CD4-positive, alpha-beta T cell treated with Interleukin-1 beta for 1 hour (primary cell): ENCODE measurements around the gene HACD3.
A peak's percentile ranks its signal among the peaks of the same experiment; 100 is the strongest.
"Not testable (repeated sequence)": the region's sequence is repeated elsewhere in the genome, so short reads cannot be mapped to it uniquely, and the experiment has no call there.

Experiments used
- DNase-seq, 2 donors: peaks; one replicate each; pipeline ENCODE4 v3.0.0-alpha.2; 2020 to 2022

HACD3 gene

DNA sequence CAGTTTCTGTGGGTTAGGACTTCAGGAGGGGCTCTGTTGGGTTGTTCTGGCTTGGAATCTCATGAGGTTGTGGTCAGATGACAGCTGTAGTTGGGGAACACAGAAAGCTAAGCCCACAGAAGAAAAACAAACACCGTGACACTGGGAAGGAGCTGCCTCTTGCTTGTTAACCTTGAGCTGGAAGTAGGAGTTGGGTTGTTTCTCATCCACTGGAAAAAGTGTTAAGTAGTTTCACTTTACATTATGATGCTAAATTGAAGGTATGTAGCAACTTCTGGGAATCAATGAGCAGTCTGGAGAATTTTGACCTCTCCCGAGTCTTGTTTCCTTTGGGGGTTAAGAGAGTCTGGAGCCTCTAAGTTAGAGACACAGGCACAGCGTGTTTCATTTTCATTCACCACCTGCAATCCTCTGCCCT is 20.4 kb downstream of the HACD3 start:
- no peak for DNase-seq

DNA sequence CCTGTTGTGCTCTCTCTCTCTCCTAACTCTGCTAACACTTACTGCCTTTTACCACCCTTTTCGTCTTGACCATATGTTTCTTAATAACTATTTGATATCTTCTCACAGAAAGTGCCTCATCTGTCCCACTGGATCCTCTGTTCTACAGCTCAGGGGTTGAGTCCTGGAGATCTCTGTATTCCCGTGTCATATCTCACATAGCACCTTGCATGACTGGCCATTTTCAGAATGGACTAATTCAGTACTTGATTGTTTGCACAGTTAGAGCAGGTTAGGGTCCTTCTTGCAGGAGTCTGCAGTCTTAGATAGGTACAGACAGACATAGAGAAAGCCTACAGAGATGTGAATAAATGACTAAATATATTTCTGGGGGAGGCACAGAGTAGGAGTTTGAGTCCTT is 20.9 kb downstream of the HACD3 start:
- DNase-seq = no peak

DNA sequence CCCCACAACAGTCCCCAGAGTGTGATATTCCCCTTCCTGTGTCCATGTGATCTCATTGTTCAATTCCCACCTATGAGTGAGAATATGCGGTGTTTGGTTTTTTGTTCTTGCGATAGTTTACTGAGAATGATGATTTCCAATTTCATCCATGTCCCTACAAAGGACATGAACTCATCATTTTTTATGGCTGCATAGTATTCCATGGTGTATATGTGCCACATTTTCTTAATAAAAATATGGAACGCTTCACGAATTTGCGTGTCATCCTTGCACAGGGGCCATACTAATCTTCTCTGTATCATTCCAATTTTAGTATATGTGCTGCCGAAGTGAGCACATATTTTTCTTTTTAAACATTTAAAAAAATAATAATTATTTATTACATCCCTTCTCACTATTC is 22.6 kb downstream of the HACD3 start:
- DNase-seq = not testable (repeated sequence)

DNA sequence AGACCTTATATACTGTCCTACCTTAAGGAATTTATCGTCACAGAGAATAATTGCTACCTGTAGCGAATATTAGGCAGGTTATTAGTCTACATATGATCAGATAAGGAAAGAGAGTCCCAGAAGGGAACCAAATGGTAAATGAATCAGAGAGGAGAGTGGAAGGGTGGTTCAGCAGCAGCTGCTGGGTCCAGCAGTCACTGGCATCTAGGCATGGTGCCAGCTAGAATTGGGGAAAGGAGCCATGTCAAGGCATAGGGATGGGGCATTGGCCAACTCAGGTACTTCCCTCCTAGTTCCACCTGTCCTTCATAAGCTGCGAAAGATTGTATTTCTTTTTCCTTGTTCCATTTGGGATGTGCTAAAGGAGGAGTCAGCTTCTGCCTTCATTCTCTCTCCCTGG is 23.4 kb downstream of the HACD3 start:
- DNase-seq = no peak

DNA sequence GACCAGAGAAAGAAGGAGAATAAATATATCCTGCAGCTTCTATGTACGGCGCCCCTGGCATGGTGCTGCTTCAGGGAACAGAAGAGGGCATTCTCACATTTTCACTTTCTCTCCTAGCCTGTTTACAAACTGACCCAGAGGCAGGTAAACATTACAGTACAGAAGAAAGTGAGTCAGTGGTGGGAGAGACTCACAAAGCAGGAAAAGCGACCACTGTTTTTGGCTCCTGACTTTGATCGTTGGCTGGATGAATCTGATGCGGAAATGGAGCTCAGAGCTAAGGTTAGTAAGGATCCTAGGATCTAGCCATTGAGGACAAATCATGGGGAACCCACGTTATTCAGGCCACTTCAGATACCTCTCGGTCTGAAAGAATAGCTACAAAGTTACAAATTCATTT is 26.4 kb downstream of the HACD3 start:
- DNase-seq = no peak

DNA sequence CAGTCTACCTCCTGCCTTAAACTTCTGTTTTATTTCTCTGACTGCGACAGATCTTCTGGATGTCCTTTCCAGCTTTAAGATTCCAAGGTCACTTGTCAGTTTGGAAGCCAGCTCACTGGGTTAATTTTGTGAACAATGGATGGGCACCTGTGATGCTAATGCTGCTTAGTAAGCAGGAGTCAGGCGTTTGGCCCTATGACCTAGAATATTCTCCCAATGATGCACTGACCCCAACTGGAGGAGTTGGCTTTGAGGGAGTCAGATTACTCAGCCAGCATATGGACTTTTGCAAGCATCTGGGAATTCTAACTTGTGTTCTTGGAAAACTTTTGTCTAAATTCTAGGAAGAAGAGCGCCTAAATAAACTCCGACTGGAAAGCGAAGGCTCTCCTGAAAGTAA is 28.1 kb downstream of the HACD3 start:
- DNase-seq = no peak

DNA sequence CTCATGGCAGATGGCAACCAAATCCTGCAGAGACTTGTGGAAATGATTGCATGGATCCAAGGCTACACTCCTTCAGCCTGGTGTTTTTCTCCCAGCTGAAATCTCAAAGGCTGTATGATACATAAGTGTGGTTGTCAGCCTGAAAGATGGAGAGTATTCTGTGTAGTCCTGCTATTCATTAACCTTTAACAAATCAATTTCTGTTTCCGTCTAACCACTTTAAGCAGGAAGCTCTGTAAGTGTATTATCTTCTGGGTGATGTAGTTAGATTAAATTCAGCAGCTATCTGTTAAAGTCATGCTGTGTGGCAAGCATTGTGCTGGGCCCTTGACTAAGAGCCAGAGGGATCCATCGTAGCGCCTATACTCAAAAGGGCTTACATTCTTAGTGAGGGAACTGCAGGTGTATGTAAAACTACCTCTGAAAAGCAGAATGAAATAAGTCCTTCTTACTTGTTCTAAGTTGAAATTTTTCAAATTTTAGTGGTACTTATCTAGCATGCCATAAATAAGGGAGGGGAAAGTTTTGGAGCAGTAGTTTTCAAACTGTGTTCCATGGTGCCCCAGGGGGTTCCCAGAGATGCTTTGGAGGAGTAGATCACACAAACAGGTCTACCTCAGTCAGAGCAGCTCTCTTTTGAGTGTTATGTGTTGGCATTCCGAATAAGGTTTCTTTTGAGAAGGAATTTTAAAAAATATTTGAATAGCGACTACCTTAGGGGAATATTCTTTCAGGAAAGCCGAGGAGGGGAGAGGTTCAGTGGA is 28.9 kb downstream of the HACD3 start:
- no peak for DNase-seq

DNA sequence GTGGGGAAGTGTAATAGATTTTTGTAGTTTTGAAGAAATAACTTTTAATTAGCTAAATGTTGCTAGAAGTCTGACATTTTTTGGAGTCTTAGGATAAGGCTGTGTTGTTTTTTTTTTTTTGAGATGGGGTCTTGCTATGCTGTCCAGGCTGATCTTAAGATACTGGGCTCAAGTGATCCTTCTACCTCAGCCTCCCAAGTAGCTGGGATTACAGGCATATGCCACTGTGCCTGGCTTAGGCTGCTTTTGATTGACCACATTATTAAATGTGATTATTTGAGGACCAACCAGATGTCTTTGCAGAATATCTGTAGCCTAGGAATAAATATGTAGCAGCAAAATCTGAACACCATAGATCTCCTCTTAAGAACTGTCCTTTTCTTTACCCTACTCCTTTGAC is 29.7 kb downstream of the HACD3 start:
- DNase-seq = no peak

DNA sequence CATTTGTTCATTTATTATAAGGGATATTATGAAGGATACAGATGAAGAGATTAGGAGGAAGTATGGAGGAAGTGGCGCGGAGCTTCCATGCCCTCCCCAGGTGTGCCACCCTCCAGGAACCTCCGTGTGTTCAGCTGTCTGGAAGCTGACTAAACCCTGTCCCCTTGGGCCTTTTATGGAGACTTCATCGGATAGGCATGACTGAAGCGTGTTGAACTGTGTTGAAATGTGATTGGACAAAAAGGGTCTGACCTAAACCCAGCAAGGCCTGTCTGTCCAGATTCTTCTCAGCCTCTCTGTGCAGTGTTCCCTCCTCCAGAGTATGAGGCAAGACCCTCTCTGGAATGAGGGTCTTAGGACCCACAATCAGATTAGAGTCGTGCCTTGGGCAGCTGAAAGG is 31.7 kb downstream of the HACD3 start:
- DNase-seq = no peak

DNA sequence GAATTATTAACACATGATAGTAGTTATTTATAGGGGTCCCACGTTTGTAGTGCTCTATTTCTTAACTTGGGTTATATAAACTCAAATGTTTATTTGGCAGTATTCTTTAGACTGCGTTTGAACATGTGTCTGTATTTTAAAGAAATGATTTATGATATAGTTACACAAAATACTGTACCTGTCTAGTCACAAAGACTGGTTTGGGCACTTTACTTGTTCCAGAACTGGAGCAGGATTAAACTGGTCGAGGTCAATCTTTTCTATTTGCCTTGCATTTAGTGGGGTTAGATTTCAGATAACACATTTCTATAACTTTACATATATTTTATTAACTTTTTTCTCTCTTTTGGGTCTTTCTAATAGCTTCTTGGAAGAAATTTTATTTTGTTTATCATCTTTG is 39.5 kb downstream of the HACD3 start:
- no peak for DNase-seq

DNA sequence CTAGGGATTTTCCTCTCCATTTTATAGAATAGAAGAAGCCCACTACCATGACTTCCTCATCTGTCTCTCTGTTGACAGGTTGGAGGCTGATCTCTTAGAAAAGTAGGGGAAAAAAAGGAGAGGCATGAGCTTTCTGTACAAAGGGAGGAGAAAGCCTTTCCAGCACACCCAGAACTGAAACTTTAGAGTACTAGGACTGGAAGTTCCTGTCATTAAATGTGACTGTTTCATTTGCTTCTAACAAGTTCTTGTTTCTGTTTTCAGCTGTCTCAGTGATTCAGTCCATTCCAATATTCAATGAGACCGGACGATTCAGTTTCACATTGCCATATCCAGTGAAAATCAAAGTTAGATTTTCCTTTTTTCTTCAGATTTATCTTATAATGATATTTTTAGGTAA is 41.7 kb downstream of the HACD3 start:
- no peak for DNase-seq

DNA sequence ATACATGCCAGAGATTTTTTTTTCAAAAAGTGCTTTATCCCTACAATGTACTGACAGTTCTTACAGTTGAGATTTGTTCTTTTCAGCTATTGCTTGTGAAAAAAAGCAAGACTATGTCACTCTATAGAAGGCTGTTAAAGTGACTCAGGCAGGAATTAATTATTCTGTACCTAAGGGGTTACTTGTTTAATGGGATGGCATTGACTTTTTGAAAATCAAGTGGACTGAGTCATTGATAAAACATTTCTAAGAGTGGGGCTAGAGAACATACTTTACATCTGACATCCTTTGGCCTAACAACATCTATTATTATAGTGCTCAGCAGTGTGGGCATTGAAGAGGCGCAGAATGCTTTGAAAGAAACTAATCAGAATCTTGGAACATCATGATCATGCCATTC is 46.4 kb downstream of the HACD3 start:
- no peak for DNase-seq

DNA sequence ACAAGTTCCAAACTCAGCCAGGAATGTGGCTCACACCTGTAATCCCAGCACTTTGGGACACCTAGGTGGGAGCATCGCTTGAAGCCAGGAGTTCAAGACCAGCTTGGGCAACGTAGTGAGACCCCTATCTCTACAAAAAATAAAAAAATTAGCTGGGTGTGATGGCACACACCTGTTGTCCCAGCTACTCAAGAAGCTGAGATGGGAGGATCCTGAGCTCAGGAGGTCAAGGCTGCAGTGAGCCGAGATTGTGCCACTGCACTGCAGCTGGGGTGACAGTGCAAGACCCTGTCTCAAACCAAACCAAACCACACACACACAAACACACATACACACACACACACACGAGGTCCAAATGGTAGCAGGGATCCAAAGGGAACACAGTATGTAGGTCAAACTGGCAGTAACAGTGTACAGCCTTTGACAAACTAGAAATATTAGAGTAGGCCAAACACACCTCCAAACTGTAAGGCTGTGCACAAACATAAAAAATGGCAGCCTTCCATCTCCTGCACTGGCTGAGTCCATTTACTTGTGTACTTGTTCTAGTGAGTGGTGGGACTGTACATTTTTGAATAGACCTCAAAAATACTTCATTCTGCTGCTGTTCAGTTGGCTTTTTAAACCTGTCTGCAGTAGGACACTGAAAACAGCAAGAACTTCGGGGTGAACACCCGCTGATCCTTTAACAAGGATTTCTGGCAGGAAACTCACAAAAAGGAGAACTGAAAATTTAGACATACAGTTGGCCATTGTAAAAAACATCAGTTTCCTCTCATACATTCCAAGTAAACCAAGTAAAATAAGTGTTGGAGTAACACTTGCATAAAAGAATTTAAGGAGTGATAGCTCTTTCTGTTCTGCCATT is 47.1 kb downstream of the HACD3 start:
- DNase-seq = no peak

DNA sequence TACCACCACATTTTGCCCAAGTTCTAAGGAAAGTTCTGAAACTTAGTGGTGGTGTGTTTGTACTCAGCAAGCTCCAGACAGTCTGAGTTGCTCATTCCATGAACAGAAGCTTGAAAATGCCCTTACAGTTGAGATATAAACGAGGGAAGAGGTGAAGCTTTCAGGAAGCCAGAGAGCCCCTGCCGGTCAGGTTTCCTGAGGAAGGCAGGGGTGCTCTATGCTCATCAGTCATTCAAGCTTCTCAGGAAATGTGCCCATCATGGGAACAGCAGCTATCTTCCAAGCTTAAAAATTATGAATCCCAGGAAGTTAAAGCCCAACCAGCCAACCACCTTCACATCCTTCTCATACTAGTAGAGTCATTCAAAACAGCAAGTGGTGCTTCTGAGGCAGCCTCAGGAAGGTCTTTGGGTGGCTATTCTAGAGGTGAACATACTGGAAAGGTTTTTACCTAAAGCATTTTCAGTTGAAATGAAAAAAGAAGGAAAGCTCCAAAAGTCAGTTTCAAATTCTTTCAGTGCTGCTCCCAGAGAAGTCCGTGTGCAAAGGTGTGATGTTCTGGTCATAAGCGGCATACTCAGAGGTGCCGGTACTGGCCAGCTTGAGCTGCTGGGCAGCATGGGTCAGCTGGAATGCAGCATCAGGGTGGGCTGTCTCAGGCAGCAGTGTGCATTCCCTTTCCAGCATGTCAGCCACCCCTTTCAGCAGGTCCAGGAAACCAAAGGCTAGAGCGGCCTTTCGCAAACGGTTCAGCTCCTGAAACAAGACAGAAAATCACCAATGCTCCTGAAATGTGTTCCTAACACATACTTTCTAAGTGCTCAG is 48.9 kb downstream of the HACD3 start:
- DNase-seq = no peak

DNA sequence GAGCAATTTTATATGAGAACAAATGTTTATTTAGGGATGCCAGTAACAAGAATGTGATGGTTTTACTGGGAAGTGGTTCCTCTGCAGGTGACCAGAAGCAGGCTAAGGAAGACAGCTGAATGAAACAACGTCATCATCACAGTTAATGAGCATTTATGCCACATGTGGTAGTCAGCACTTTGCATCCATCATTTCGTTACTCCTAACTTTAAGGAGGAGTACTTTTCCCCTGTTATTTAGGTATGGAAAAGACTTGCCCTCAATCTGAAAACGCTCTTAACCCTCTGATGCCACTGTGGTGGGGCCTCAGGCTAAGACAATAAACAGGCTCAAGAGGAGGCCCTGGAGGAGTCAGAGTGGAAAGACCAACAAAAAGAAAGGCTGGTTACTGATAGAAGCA is 49.5 kb downstream of the HACD3 start:
- DNase-seq = no peak

DNA sequence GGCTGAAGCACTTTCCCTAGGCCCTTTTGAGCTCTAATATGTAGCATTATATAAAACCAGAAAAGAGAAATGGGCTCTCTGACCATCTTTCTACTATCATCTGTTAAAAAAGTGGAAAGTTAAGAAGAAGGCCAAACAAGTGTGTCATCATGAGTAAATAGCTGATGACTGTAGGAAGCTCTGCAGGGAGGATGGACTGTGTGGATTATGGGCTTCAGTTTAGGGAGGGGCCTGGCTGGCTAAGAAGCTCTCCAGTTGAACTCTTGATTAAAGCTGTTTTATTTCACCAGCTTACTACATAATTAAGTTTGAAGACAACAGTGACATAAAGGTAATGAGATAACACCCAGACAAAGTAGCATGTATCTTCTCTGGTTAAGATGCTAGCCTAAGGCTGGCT is 50.0 kb downstream of the HACD3 start:
- no peak for DNase-seq

DNA sequence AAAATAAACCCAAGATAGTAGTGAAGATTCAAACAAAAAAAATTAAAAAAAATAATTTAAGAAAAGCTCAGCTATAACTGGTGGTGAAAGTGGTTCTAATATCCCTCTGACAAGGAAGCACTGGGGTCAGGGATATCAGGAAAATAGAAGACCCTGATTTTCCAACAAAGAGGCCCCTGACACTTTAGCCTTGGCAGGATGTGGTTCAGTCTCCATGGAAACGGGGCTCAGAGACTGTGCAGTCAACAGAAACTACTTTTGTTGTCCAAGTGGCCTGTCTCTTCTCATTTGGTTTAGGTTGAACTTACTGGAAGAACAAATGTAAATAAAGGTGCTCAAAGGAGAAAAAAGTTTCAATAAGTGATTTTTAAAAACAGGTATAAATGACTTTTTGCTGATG is 53.4 kb downstream of the HACD3 start:
- peak; percentile 58 to 74 for DNase-seq

DNA sequence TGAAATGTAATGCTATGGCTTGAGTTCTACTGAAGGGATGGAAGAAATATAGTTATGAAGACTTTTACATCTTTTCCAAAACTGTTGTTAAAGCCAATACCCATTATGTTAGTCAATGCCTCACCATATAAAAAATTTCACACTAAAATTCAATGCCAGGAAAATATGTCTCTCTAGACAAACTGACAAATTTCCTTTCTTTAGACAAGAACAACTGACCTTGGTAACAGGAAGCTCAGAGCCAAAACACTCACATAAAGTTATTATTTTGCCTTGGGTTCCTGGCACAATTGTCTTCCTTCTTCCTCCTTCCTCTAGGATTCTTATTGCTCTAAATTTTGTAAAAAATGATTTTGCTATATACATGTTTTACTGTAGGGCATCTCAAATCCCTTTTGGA is 54.0 kb downstream of the HACD3 start:
- no peak for DNase-seq

DNA sequence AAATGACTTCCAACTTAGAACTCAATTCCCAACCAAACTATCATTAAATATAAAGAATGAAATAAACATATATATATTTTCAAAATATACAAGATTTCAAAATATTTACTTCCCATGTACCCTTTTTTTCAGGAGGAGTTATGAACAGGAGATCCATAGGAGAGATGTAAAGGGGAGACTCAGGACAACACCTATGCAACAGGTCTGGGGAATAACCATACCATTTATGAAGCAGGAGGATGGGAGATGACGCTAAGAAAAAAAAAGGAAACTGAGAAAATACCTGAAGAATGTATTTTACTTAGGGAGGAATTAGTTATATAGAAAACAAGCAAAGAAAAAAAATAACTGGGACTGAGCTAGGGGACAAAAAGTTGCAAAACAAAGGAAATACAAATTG is 56.8 kb downstream of the HACD3 start:
- no peak for DNase-seq

DNA sequence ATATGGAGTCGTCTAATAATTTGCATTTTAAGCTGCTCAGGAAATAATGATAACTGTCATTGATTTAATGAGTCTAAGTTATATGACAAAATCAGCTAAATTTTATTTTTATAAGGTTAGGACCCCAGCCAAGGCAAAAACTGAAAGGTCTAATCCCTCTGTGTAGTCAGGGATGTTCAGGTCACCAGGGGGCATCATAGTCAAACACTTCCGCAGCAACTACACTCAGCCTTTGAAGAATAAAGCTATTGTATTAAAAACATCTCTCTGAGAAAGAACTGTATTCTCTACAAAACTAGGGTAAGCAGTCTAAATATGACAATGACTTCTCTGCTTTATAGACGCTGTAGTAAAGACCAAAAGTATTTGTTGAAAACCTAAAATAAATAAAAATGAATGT is 65.7 kb downstream of the HACD3 start:
- DNase-seq = peak in 1 of 2 donors; percentile 24

DNA sequence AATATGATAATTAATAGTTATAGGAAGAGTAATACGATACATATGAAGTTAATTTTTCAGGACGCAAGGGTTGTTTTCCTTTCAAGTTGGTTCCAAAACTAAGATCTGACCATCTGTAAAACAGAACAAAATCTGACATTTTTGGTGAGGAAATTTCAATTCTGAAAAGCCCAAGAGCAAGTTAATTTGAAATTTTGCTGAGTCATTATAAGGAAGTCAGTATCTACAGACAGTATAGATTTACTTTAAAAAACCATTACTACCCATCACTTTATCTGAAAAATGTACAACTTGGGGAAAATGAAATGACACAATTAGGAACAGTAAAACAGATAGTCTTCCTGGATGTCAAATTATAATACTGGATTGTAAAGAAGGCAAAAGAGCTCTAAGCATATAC is 68.2 kb downstream of the HACD3 start:
- no peak for DNase-seq

DNA sequence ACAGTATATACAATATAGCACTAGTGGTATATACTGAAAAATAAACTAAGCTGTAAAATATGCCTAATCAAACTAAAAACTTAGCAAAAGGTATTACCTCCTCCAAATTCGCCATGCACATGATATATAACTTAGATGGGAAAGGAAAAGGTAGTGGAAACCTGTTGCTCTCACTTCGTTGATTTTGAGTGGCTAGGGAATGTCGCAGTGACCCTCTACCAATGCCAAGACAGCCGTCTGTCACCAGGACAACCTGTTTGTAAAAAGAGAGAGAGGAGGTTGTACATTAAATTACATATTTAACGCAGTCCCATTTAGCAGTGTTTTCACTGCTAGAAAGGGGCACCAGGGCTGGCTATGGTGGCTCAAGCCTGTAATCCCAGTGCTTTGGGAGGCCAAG is 69.4 kb downstream of the HACD3 start:
- no peak for DNase-seq

DNA sequence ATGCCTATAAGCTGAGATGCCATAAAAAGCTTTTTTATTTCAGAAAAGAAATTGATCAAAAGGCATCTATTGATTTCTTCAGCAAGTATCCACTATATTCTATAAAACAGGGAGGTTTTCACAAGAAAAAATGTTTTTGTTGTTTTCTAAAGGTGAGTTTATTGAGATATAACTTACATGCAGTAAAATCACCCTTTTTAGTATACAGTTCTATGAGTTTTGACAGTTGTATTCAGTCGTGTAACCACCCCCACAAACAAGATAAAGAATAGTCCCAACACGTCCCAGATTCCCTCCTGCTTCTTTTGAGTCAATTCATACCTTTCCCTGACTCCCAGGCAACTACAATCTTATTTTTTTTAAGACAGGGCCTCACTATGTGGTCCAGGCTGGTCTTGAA is 72.9 kb downstream of the HACD3 start:
- no peak for DNase-seq

DNA sequence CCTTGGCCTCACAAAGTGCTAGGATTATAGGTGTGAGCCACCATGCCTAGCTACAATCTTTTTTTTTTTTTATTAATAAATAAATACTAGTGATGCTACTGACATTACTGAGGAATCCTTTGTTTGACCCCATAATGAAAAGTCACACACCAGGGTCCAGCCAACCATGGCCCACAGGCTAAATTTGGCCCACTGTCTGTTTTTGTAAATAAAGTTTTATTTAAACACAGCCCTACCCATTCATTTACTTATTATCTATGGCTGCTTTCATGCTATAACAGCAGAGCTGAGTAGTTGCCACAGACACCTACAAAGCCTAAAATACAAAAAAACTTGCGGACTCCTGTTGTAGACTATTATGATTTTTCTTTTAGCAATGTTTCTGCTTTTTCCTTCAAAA is 73.3 kb downstream of the HACD3 start:
- DNase-seq = no peak
